Central memory CD8-positive, alpha-beta T cell (primary cell): ENCODE data around the gene EHD1.

Experiments used
- ATAC-seq: fragments of 150-1000 bp; cut with Tn5 transposase; replicated peaks from 2 replicates; pipeline ENCODE4 v1.10.0; 2022; ENCODE audit warnings: mild to moderate bottlenecking, moderate FRiP score, moderate number of reproducible peaks; ENCODE audit not compliant: poor library complexity, severe bottlenecking; ENCODE audit errors: extremely low read depth
- DNase-seq, 2 donors: peaks; one replicate each; pipeline ENCODE4 v3.0.0; 2021; ENCODE audit warnings: low spot score in 2 of 2
- H3K27ac Mint-ChIP-seq: one replicate; pipeline ENCODE4 v1.8.0; 2022; ENCODE audit warnings: low read depth, mild to moderate bottlenecking, moderate library complexity, mixed read lengths
- H3K27me3 Mint-ChIP-seq: one replicate; pipeline ENCODE4 v1.8.0; 2022; ENCODE audit warnings: mixed read lengths
- H3K36me3 Mint-ChIP-seq: one replicate; pipeline ENCODE4 v1.8.0; 2022; ENCODE audit warnings: mild to moderate bottlenecking, moderate library complexity, mixed read lengths; ENCODE audit not compliant: insufficient read depth
- H3K4me1 Mint-ChIP-seq: one replicate; pipeline ENCODE4 v1.8.0; 2022; ENCODE audit warnings: mixed read lengths
- H3K4me3 Mint-ChIP-seq: one replicate; pipeline ENCODE4 v1.8.0; 2022; ENCODE audit warnings: mild to moderate bottlenecking, moderate library complexity, mixed read lengths
- H3K9me3 Mint-ChIP-seq: one replicate; pipeline ENCODE4 v1.8.0; 2022; ENCODE audit warnings: mixed read lengths

EHD1 gene

DNA sequence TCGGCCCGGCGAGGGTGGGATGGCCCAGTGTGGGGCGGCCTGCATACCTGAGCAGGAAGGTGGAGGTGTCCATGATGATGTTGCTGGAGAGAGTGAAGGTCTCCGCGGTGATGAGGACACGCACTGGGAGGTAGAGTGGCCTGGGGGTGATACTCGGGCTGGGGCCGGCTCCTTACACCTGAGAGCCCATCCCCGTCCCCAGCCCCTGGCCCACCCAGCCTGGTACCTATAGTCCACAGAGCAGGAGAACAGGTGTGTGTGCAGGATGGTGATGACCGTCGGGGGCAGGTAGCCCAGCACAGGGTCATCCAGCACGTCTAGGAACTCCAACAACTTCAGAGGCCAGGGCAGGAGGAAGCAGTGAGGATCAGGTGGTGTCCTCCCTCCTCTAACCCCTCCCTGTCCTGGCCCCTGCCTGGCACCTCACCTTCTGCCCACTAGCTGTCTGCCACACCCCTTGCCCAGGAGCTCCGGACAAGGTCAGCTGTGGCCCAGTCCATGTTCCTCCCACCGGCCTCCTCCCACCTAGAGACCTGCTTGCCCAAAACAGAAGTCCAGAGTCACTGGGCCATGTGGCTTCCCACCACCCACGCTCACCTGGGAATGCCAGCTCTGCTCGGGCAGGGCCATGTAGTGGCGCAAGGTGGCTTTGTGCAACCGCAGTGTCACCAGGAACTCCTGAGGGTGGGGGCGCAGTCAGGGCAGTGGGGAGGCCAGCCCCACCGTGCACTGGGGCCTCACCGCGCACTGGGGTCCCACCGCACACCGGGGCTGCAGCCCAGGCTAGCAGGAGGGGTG, 27.3 kb upstream of the EHD1 start:
- Mint-ChIP-seq H3K27ac (peak overlapping the region; percentile 79), H3K4me1 (peaks cover 8% of the 10 kb centered on the region), H3K4me3 (no peak overlapping the region), H3K9me3 (no peaks in the 10 kb centered on the region), H3K36me3 (peaks cover 52% of the 10 kb centered on the region), H3K27me3 (no peaks in the 10 kb centered on the region)
- ATAC-seq (no peak), DNase-seq (no peak)

DNA sequence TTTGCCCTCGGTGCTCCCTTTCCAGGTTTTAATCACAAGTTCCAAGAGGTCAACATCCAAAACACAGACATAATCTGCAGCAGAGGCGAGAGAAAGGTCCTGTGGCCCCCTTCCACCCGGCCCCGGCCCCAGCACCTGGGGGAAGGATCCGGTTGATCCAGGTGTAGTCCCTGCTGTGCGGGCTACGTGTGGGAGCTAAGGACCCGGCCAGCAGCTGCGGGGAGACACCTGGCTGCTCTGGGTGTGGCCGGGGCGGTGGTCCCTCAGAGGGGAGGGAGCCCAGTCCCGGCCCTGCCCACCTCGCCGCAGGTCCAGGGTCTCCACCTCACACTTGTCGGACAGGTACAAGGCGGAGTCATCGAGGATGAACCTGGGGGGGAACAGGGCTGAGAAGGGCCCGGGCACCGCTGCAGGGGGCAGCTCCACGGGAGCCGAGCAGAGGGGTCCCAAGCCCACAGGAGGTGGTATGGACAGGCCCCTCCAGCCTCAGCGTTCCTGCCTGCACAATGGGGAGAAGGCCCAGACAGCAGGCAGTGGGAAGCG, 24.9 kb upstream of the EHD1 start:
- no peak overlapping the region for H3K27ac Mint-ChIP-seq
- no peak for ATAC-seq
- H3K9me3 Mint-ChIP-seq = no peaks in the 10 kb centered on the region
- no peak for DNase-seq
- no peak overlapping the region for H3K4me3 Mint-ChIP-seq
- H3K36me3 Mint-ChIP-seq = peaks cover 59% of the 10 kb centered on the region
- no peaks in the 10 kb centered on the region for H3K27me3 Mint-ChIP-seq
- H3K4me1 Mint-ChIP-seq = peaks cover 20% of the 10 kb centered on the region

DNA sequence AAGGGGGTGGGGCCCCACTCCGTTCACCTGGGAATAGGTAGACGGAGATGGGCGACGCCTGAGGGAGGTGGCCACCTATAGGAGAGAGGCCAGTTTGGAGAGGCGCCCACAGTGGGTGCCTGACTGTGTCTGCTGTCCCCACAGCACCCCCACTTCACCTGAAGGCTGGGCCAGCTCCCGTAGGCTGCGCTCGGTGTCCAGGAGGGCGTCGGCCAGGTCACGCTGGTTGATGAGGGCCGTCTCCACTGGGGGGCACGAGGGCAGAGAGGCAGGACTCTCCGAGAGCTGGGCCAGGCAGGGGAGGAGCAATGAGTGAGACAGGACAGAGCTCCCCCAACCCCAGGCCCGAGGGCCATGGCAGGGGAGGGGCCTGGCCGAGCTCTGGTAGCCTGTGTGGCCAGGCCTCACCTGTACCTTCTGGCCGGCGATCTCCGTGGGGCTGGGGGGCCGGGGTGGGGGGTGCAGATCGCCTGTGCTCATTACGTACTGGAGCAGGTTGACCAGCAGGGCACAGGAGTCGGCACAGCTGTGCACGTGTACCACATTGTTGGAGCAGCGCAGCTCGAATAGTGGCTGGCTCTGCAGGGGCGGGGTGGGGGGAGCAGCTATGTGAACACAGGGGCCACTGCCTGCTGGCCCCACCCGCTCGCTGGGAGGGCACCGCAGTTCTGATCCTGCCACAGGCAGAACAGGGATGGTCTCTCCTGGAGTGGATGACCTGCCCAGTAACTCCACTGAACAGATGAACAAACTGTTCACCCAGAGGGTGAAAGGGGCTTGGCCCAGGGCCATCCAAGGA, 23.9 kb upstream of the EHD1 start:
- H3K36me3 Mint-ChIP-seq = peaks cover 63% of the 10 kb centered on the region
- peak overlapping the region; percentile 72 for H3K27ac Mint-ChIP-seq
- ATAC-seq (no peak), DNase-seq (no peak)
- peak overlapping the region; percentile 25 for H3K4me3 Mint-ChIP-seq
- no peaks in the 10 kb centered on the region for H3K27me3 Mint-ChIP-seq
- H3K4me1 Mint-ChIP-seq = peaks cover 20% of the 10 kb centered on the region
- H3K9me3 Mint-ChIP-seq = no peaks in the 10 kb centered on the region

DNA sequence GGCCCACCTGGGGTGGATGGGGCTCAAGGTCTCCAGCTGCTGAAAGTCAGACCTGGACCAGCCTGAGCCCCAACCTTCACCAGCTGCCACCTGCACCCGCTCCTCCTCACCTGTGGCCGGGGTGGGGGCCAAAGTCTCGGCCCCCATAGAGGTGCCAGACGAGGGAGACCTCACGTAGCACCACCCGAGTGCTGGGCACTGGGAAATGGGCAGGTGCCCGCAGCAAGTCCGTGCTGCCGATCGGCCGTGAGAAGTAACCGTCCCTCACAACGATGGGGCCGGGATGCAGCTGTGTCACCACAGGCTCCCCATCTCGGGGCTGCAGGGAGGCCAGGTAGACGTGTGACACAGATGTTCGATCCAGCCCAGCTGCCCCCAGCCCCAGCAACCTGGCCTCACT, 22.4 kb upstream of the EHD1 start:
- H3K27ac Mint-ChIP-seq = peak overlapping the region; percentile 72
- DNase-seq (no peak), ATAC-seq (no peak)
- peak overlapping the region; percentile 25 for H3K4me3 Mint-ChIP-seq
- H3K27me3 Mint-ChIP-seq = no peaks in the 10 kb centered on the region
- no peaks in the 10 kb centered on the region for H3K9me3 Mint-ChIP-seq
- H3K4me1 Mint-ChIP-seq = peaks cover 20% of the 10 kb centered on the region
- peaks cover 74% of the 10 kb centered on the region for H3K36me3 Mint-ChIP-seq

DNA sequence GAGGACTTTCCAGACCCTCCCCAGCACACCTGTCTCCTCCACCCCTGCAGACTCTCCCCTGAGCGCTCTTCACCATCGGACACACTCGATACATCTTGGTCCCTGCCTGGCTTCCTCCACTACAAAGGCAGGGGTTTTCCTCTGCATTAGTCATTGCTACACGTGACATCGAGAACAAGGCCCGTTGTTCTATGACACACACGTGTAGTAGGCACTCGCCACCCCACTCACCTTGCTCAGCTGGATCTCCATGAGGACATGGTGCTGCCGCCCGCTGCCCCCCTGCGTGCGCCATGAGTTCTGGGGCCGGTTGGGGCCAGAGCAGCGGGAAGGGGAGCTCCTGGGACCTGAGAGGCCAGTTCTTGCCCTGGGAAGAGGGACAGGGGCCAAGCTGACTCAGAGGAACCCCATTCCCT, 21.9 kb upstream of the EHD1 start:
- Mint-ChIP-seq H3K4me1 (peaks cover 20% of the 10 kb centered on the region), H3K27ac (peak overlapping the region; percentile 91), H3K27me3 (no peaks in the 10 kb centered on the region), H3K36me3 (peaks cover 74% of the 10 kb centered on the region), H3K4me3 (peak overlapping the region; percentile 28), H3K9me3 (no peaks in the 10 kb centered on the region)
- peak in 1 of 2 donors; percentile 53 for DNase-seq
- peak; percentile 75 for ATAC-seq

DNA sequence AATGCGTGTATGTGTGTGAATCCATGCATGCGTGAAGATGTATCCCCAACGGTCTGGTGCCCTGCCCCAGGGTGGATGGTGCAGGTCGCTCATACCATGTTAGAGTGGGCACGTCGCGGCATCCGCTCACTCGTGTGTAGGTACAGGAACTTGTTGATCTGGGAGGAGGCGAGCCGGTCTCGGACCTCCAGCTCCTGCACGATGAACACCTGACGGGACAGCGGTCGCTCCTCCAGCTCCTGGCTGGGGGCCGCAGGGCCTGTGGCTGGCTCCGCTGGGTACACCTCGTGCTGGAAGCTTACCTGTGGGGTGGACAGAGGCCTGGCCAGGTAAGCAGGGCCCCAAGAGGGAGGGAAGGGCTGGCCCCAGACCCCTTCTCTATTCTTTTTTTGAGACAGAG, 20.1 kb upstream of the EHD1 start:
- Mint-ChIP-seq H3K27ac (peak overlapping the region; percentile 91), H3K36me3 (peaks cover 78% of the 10 kb centered on the region), H3K4me1 (peaks cover 20% of the 10 kb centered on the region), H3K9me3 (no peaks in the 10 kb centered on the region), H3K4me3 (peak overlapping the region; percentile 45), H3K27me3 (no peaks in the 10 kb centered on the region)
- ATAC-seq (no peak), DNase-seq (no peak)

DNA sequence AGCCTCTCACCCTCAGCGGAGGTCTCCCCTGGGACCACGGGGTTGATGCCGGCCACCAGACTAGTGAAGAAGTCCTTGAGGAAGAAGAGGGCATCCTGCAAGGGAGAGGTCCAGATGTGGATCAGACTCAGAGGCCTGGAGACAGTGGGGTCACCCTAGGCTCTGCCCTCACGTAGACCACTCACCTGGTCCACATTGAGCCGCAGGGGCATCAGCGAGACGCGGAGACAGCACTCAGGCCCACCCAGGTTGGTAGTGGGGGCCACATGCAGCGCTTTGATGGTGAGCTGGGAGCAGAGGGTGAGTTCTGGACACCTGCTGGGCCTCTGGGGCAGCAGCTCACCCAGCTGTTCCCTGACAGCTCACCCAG, 19.6 kb upstream of the EHD1 start:
- H3K4me1 Mint-ChIP-seq = peaks cover 20% of the 10 kb centered on the region

DNA sequence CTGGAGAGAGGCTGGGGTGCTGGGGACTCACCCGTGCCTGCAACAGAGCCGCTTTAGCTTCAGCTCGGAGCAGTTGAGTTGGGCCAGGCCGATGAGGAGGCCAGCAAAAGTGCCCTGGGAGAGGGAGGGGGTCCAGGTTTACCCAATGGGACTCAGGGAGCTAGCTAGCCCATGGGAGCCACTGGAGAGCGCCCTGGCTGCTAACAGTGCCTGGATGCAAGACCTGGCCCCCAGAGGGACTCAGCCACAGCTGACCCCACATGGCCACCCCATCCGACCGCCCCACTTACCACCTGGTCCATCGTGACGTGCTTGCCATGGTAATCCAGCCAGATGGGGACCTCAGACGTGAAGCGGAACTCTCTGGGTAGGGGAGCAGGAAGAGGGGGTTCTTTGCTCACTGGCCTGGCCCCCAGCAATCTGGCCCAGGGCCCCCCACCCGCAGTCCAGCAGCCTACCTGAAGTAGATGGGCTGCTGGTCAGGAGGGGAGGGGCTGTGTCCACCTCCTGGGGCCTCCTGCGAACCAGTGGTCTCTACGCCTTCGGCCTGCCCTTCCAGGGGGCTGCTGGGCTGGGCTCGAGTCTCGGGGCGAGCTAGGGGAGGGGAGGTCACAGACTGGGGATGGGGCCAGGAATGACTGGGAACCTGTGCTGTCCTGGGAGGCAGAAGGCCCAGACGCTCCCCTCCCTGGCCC, 19.1 kb upstream of the EHD1 start:
- H3K27ac Mint-ChIP-seq = peak overlapping the region; percentile 91
- H3K4me3 Mint-ChIP-seq = peak overlapping the region; percentile 25
- H3K4me1 Mint-ChIP-seq = peaks cover 20% of the 10 kb centered on the region
- H3K9me3 Mint-ChIP-seq = no peaks in the 10 kb centered on the region
- DNase-seq = no peak
- H3K27me3 Mint-ChIP-seq = no peaks in the 10 kb centered on the region
- peaks cover 80% of the 10 kb centered on the region for H3K36me3 Mint-ChIP-seq
- ATAC-seq = no peak

More for the DNA sequence above, 19.6 kb upstream of the EHD1 start:
- Mint-ChIP-seq H3K27ac (peak overlapping the region; percentile 91), H3K9me3 (no peaks in the 10 kb centered on the region), H3K27me3 (no peaks in the 10 kb centered on the region), H3K4me3 (peak overlapping the region; percentile 34), H3K36me3 (peaks cover 80% of the 10 kb centered on the region)
- DNase-seq = no peak
- ATAC-seq = no peak

DNA sequence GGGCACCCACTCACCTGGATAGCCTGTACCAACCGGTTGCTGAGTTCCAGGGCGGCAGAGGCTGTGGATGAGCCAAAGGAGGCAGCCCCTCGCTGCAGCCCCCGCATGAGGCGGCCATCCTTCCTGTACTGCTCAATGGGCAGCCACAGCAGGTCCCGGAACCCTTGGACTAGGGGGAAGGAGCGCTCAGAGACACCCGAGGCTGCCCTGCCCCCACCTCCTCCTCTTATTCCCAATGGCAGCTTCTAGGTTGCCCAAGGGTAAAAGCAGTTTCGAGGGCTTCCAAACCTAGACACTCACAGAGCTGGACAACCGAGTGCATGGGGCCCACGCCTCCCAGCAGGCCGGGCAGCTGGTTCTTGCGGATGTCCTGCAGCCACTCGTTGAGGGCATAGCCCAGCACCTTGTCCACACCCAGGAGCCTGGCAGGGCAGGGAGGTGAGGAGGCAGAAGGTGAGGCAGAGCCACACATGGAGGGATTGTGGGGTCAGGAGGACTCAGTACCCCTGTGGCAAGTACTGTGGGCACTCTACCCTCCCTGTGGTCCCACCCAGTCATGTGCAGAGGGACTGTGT, 18.1 kb upstream of the EHD1 start:
- Mint-ChIP-seq H3K27ac (peak overlapping the region; percentile 80), H3K27me3 (no peaks in the 10 kb centered on the region), H3K36me3 (peaks cover 80% of the 10 kb centered on the region), H3K9me3 (no peaks in the 10 kb centered on the region), H3K4me3 (peak overlapping the region; percentile 11), H3K4me1 (peaks cover 17% of the 10 kb centered on the region)
- DNase-seq (no peak), ATAC-seq (no peak)

DNA sequence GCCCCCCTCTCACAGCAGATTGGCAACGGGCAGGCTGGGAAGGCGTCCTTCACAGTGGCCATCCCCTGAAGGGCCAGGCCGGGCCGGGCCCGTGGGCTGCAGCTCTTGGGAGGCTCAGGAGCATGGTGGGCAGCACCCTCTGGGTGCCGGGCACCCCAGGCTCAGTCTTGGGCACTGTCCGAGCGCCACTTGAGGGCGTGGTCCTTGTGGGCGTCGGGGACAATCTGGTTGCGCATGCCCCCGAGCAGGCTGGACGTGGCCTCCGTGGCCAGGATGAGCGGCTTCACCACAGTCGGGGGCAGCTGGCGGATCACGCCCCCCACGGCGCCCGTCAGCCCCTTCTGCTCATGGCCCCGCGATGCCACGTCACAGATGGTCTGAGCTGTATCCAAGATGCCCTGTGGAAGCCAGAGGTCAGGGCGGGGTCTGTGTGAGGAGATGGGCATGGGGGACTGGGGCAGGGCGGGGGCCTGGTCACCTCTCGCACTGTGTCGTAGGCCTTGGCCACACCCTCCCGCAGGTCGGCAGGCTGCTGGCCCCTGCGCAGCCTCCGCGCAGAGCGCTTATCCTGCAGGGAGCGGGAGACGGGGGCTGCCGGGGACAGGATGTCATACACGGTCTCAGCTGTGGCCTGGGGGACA, 16.5 kb upstream of the EHD1 start:
- no peak for DNase-seq
- no peaks in the 10 kb centered on the region for H3K27me3 Mint-ChIP-seq
- H3K4me3 Mint-ChIP-seq = peak overlapping the region; percentile 51
- H3K36me3 Mint-ChIP-seq = peaks cover 75% of the 10 kb centered on the region
- H3K4me1 Mint-ChIP-seq = peaks cover 8% of the 10 kb centered on the region
- H3K27ac Mint-ChIP-seq = peak overlapping the region; percentile 80
- H3K9me3 Mint-ChIP-seq = no peaks in the 10 kb centered on the region
- no peak for ATAC-seq

DNA sequence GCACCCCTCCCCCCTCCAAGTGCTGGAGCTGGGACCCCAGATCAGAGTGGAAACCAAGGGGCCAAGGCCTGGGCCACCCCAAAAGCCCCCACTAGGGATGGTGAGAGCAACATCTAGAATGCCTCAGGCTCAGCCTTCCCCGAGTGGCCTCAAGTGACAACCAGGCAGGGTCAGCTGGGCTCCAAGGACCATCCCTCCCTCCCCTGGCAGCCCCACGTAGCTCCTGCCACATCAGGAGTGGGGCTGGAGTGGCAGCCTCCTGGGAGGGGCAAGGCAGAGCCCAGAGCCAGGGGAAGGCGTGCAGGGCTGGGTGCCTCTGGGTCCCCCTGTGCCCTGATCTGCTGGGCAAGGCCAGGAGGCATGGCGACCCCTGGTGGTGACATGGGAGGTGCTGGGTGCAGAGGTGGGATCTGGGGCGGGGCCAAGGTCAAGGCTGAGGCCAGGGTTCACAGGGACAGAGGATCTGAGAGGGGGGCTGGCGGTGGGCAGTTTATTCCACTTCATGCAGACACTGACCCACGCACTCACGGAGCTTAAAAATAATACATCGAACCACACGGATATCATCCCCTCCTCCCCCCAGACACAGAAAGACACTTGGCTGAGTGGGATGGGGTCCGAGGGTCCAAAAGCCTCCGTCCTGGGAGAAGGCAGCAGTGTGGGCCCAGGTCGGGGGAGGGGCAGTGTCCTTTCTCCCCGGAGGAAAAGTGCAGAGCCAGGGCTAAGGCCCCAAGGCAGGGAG, 15.8 kb upstream of the EHD1 start:
- DNase-seq (peak; percentile 86 to 95), ATAC-seq (peak; percentile 74)
- Mint-ChIP-seq H3K4me1 (peaks cover 1% of the 10 kb centered on the region), H3K9me3 (no peaks in the 10 kb centered on the region), H3K36me3 (peaks cover 69% of the 10 kb centered on the region), H3K4me3 (peak overlapping the region; percentile 51), H3K27ac (peak overlapping the region; percentile 80), H3K27me3 (no peaks in the 10 kb centered on the region)
